Activated naive CD8-positive, alpha-beta T cell treated with anti-CD3 and anti-CD28 coated beads, Interleukin-2, amount 10 ng/mL, durations not matched to agents 7 days and 5 days (primary cell): Measurements from ENCODE around the gene KIAA1586. TPM values are rescaled to one million over a fixed set of nuclear protein-coding genes. Genes with fewer than 3 reads are reported as not detected.
"Not testable (repeated sequence)": the region's sequence is repeated elsewhere in the genome, so short reads cannot be mapped to it uniquely, and the experiment has no call there.

Source experiments
- ATAC-seq: fragments of 150-1000 bp; cut with Tn5 transposase; one replicate; pipeline ENCODE4 v1.10.0; 2021; ENCODE audit warnings: low read depth, moderate library complexity
- POLR2A ChIA-PET: fragments of 350-600 bp; sonication (Branson Sonifier 250); formaldehyde crosslinking; loops from one replicate; lab custom pipeline; 2021; ENCODE audit warnings: antibody characterized with exemption; lab: Charles Lee
- DNase-seq: peaks from one replicate; pipeline ENCODE4 v3.0.0; 2021
- H3K27ac Mint-ChIP-seq: one replicate; pipeline ENCODE4 v1.8.0; 2022; ENCODE audit warnings: mild to moderate bottlenecking, mixed read lengths
- H3K27me3 Mint-ChIP-seq: one replicate; pipeline ENCODE4 v1.8.0; 2022; ENCODE audit warnings: mild to moderate bottlenecking, moderate library complexity, mixed read lengths
- H3K36me3 Mint-ChIP-seq: one replicate; pipeline ENCODE4 v1.8.0; 2021; ENCODE audit warnings: mild to moderate bottlenecking, mixed read lengths
- H3K4me1 Mint-ChIP-seq: one replicate; pipeline ENCODE4 v1.8.0; 2021; ENCODE audit warnings: mixed read lengths
- H3K4me3 Mint-ChIP-seq: one replicate; pipeline ENCODE4 v1.8.0; 2022; ENCODE audit warnings: mild to moderate bottlenecking, moderate library complexity, mixed read lengths
- H3K9me3 Mint-ChIP-seq: one replicate; pipeline ENCODE4 v1.8.0; 2021; ENCODE audit warnings: mixed read lengths
- total RNA-seq, 2 experiments: library from RNA; stranded (reverse); gene quantifications; one replicate each; pipeline ENCODE4 v1.2.3, GENCODE V29; 2021

KIAA1586 gene
- total RNA-seq, 2 experiments from 2014 or later = 15.1 to 16.4 TPM

GRCh38 chr6:57024321-57024720 lies 22.2 kb upstream of the KIAA1586 start:
- POLR2A ChIA-PET = no interaction called here
- ATAC-seq = no peak
- H3K36me3 Mint-ChIP-seq = peaks cover 4% of the 10 kb centered on the region

GRCh38 chr6:57024775-57025174 lies 21.7 kb upstream of the KIAA1586 start:
- Mint-ChIP-seq H3K36me3 (peaks cover 4% of the 10 kb centered on the region), H3K4me3 (no peak overlapping the region), H3K27me3 (peaks cover 29% of the 10 kb centered on the region), H3K4me1 (no peaks in the 10 kb centered on the region), H3K9me3 (peaks cover 14% of the 10 kb centered on the region), H3K27ac (no peak overlapping the region)
- ATAC-seq (no peak), DNase-seq (no peak)
- POLR2A ChIA-PET = no interaction called here

More at GRCh38 chr6:57024321-57024720, 22.2 kb upstream of the KIAA1586 start:
- H3K9me3 Mint-ChIP-seq = peaks cover 14% of the 10 kb centered on the region
- H3K27me3 Mint-ChIP-seq = peaks cover 29% of the 10 kb centered on the region
- no peak overlapping the region for H3K4me3 Mint-ChIP-seq
- no peak overlapping the region for H3K27ac Mint-ChIP-seq
- DNase-seq = no peak
- H3K4me1 Mint-ChIP-seq = no peaks in the 10 kb centered on the region

- Mint-ChIP-seq H3K4me1 (no peaks in the 10 kb centered on the region), H3K36me3 (peaks cover 4% of the 10 kb centered on the region), H3K4me3 (no peak overlapping the region), H3K27ac (no peak overlapping the region), H3K27me3 (peaks cover 27% of the 10 kb centered on the region), H3K9me3 (peaks cover 14% of the 10 kb centered on the region)
- ATAC-seq = no peak
- POLR2A ChIA-PET = no interaction called here
- DNase-seq = no peak
Measured at GRCh38 chr6:57026001-57026400, 20.5 kb upstream of the KIAA1586 start.

GRCh38 chr6:57027301-57027700 lies 19.2 kb upstream of the KIAA1586 start:
- Mint-ChIP-seq H3K9me3 (peaks cover 14% of the 10 kb centered on the region), H3K36me3 (peaks cover 4% of the 10 kb centered on the region), H3K4me3 (no peak overlapping the region), H3K27ac (no peak overlapping the region), H3K27me3 (peaks cover 33% of the 10 kb centered on the region), H3K4me1 (peaks cover 1% of the 10 kb centered on the region)
- ATAC-seq (no peak), DNase-seq (no peak)
- POLR2A ChIA-PET = no interaction called here

- H3K4me1 Mint-ChIP-seq = peaks cover 1% of the 10 kb centered on the region
- peaks cover 36% of the 10 kb centered on the region for H3K27me3 Mint-ChIP-seq
- POLR2A ChIA-PET = no interaction called here
- peaks cover 4% of the 10 kb centered on the region for H3K36me3 Mint-ChIP-seq
- H3K27ac Mint-ChIP-seq = no peak overlapping the region
- DNase-seq (no peak), ATAC-seq (no peak)
- no peak overlapping the region for H3K4me3 Mint-ChIP-seq
- peaks cover 13% of the 10 kb centered on the region for H3K9me3 Mint-ChIP-seq
Measured at GRCh38 chr6:57029213-57029612, 17.3 kb upstream of the KIAA1586 start.

- no peaks in the 10 kb centered on the region for H3K9me3 Mint-ChIP-seq
- DNase-seq (no peak), ATAC-seq (no peak)
- no peaks in the 10 kb centered on the region for H3K36me3 Mint-ChIP-seq
- POLR2A ChIA-PET = no interaction called here
- H3K4me1 Mint-ChIP-seq = peaks cover 1% of the 10 kb centered on the region
- peaks cover 30% of the 10 kb centered on the region for H3K27me3 Mint-ChIP-seq
- no peak overlapping the region for H3K27ac Mint-ChIP-seq
- H3K4me3 Mint-ChIP-seq = no peak overlapping the region
Measured at GRCh38 chr6:57033228-57033627, 13.3 kb upstream of the KIAA1586 start.

GRCh38 chr6:57035549-57035948 lies 10.9 kb upstream of the KIAA1586 start:
- no peaks in the 10 kb centered on the region for H3K9me3 Mint-ChIP-seq
- DNase-seq = no peak

GRCh38 chr6:57038906-57039305 lies 7.6 kb upstream of the KIAA1586 start:
- ATAC-seq (no peak), DNase-seq (no peak)
- no peak overlapping the region for H3K27ac Mint-ChIP-seq
- H3K4me1 Mint-ChIP-seq = no peaks in the 10 kb centered on the region
- peaks cover 39% of the 10 kb centered on the region for H3K27me3 Mint-ChIP-seq
- no peaks in the 10 kb centered on the region for H3K9me3 Mint-ChIP-seq
- no peak overlapping the region for H3K4me3 Mint-ChIP-seq
- POLR2A ChIA-PET = no interaction called here
- no peaks in the 10 kb centered on the region for H3K36me3 Mint-ChIP-seq

More at GRCh38 chr6:57035549-57035948, 10.9 kb upstream of the KIAA1586 start:
- Mint-ChIP-seq H3K36me3 (no peaks in the 10 kb centered on the region), H3K4me3 (no peak overlapping the region), H3K27me3 (peaks cover 23% of the 10 kb centered on the region), H3K27ac (no peak overlapping the region), H3K4me1 (peaks cover 1% of the 10 kb centered on the region)
- POLR2A ChIA-PET = no interaction called here
- ATAC-seq = no peak

GRCh38 chr6:57040011-57040410 lies 6.5 kb upstream of the KIAA1586 start:
- no peak for DNase-seq
- Mint-ChIP-seq H3K27ac (no peak overlapping the region), H3K9me3 (no peaks in the 10 kb centered on the region), H3K4me1 (no peaks in the 10 kb centered on the region), H3K36me3 (no peaks in the 10 kb centered on the region), H3K4me3 (no peak overlapping the region), H3K27me3 (peaks cover 42% of the 10 kb centered on the region)
- POLR2A ChIA-PET = no interaction called here
- no peak for ATAC-seq

GRCh38 chr6:57044061-57044460 lies 2.4 kb upstream of the KIAA1586 start:
- H3K4me3 Mint-ChIP-seq, H3K9me3 Mint-ChIP-seq, H3K36me3 Mint-ChIP-seq, DNase-seq, ATAC-seq, POLR2A ChIA-PET, H3K27ac Mint-ChIP-seq: not testable (repeated sequence)
- Mint-ChIP-seq H3K27me3 (peaks cover 47% of the 10 kb centered on the region), H3K4me1 (peaks cover 16% of the 10 kb centered on the region)

GRCh38 chr6:57044568-57044967 lies 1.9 kb upstream of the KIAA1586 start:
- Mint-ChIP-seq H3K4me3 (no peak overlapping the region), H3K27me3 (peaks cover 47% of the 10 kb centered on the region), H3K9me3 (no peaks in the 10 kb centered on the region), H3K4me1 (peaks cover 21% of the 10 kb centered on the region), H3K27ac (no peak overlapping the region), H3K36me3 (peaks cover 10% of the 10 kb centered on the region)
- ATAC-seq (no peak), DNase-seq (no peak)
- POLR2A ChIA-PET = no interaction called here

GRCh38 chr6:57047257-57047585 lies 728 bp downstream of the KIAA1586 start:
- H3K27ac Mint-ChIP-seq, H3K4me3 Mint-ChIP-seq, POLR2A ChIA-PET, H3K9me3 Mint-ChIP-seq, DNase-seq: not testable (repeated sequence)
- peaks cover 27% of the 10 kb centered on the region for H3K4me1 Mint-ChIP-seq
- H3K36me3 Mint-ChIP-seq = peaks cover 27% of the 10 kb centered on the region
- peak; percentile 6 for ATAC-seq
- H3K27me3 Mint-ChIP-seq = peaks cover 37% of the 10 kb centered on the region

- peaks cover 27% of the 10 kb centered on the region for H3K4me1 Mint-ChIP-seq
- POLR2A ChIA-PET, DNase-seq, H3K9me3 Mint-ChIP-seq, ATAC-seq: not testable (repeated sequence)
- peak overlapping the region; percentile 66 for H3K27ac Mint-ChIP-seq
- peak overlapping the region; percentile 85 for H3K4me3 Mint-ChIP-seq
- peaks cover 31% of the 10 kb centered on the region for H3K27me3 Mint-ChIP-seq
- peaks cover 27% of the 10 kb centered on the region for H3K36me3 Mint-ChIP-seq
Measured at GRCh38 chr6:57047859-57048258, 1.4 kb downstream of the KIAA1586 start.

- Mint-ChIP-seq H3K4me3 (peak overlapping the region; percentile 85), H3K4me1 (peaks cover 27% of the 10 kb centered on the region), H3K36me3 (peaks cover 31% of the 10 kb centered on the region), H3K27me3 (peaks cover 26% of the 10 kb centered on the region), H3K27ac (no peak overlapping the region), H3K9me3 (no peaks in the 10 kb centered on the region)
- DNase-seq = no peak
- POLR2A ChIA-PET = no interaction called here
- no peak for ATAC-seq
Measured at GRCh38 chr6:57048577-57048976, 2.1 kb downstream of the KIAA1586 start.

GRCh38 chr6:57063847-57064246 lies 17.4 kb downstream of the KIAA1586 start:
- Mint-ChIP-seq H3K27me3 (no peaks in the 10 kb centered on the region), H3K4me3 (no peak overlapping the region), H3K27ac (no peak overlapping the region), H3K36me3 (peaks cover 22% of the 10 kb centered on the region), H3K9me3 (no peaks in the 10 kb centered on the region), H3K4me1 (peaks cover 6% of the 10 kb centered on the region)
- no peak for DNase-seq
- no peak for ATAC-seq
- POLR2A ChIA-PET = no interaction called here
